Parietal lobe (tissue), 1 donor: ENCODE data around the gene REG4. TPM values are rescaled to one million over a fixed set of nuclear protein-coding genes. Genes with fewer than 3 reads are reported as not detected.

ENCODE experiments used
- total RNA-seq: library from RNA; depleted of rRNA; stranded (reverse); fragments of >200 nt; gene quantifications from one replicate; pipeline ENCODE4 v1.2.3, GENCODE V29; 2014

Gene REG4
- not detected for total RNA-seq

DNA sequence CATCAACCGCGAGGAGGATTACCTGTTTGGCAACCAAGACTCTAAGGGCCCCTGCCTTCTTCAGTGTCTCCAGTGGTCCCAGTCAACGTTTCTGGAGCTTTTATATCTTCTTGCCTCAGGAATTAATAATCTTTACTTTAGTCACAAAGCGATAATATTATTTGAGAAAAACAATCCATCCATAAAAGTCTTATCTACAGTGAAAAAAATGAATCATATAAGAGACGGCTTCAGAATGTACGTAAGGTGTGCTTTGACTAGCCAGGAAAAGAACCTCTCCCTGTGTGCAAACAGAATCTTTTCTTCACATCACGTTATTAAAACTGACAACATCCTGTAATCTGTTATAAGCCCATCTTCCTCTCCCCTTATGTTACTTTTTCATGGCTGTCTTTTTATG is at the start of gene REG4:
REG4 (minus strand) TSS at position 74 of the 400 bp plus-strand sequence. CDS start 2,691 bp downstream, outside the sequence.

DNA sequence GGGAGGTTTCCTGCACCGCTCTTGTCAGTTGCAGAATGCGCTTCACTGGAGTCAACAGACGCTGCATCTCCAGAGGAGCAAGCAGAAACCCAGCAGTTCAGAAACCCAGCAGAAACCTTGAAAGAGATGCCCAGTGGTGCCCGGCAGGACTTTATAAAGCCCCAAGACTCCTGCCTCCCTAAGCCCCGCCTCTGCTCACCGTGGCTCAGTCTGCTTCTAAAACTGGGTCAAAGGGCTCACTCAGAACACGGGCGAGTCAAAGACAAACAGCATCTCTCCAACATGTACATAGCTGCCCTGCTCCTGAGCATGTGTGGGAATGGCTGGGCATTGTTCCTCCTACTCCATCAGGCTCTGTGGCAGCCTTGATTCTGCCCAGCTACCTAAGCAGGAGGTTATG is 42.5 kb downstream of the REG4 start, which contains the start of gene HMGCS2:
HMGCS2 (minus strand) TSS at position 128 of the 400 bp plus-strand sequence; CDS start at position 67, 61 bp downstream.

Other genes starting within 250 kb of the REG4 start
- 34.7 TPM for gene ZNF697, start 163.2 kb downstream of the REG4 start, total RNA-seq
- gene PHGDH, start 99.5 kb downstream of the REG4 start, total RNA-seq = 20.3 TPM
- gene HMGCS2, start 42.6 kb downstream of the REG4 start, total RNA-seq = not detected
- not detected for gene ADAM30, start 85.1 kb upstream of the REG4 start, total RNA-seq